SK-N-SH treated with all-trans-retinoic acid at 6 μM for 48 hours (cell line): ENCODE data around the gene TTBK2.

Experiments
- CREB5 ChIP-seq: fragments of 250-450 bp; sonication (Bioruptor Pico); IDR thresholded peaks from 2 replicates; pipeline ENCODE4 v1.5.1; 2020; ENCODE audit warnings: low read depth, mild to moderate bottlenecking, moderate library complexity
- CSDC2 ChIP-seq: fragments of 250-450 bp; sonication (Bioruptor Pico); IDR thresholded peaks from 2 replicates; pipeline ENCODE4 v1.5.0; 2020; ENCODE audit warnings: mild to moderate bottlenecking, moderate library complexity
- CSRNP3 ChIP-seq: fragments of 250-450 bp; sonication (Bioruptor Pico); IDR thresholded peaks from 2 replicates; pipeline ENCODE4 v1.5.1; 2021; ENCODE audit warnings: mild to moderate bottlenecking, moderate library complexity
- ISL1 ChIP-seq: fragments of 250-450 bp; sonication (Bioruptor Pico); IDR thresholded peaks from 2 replicates; pipeline ENCODE4 v2.1.2; 2022; ENCODE audit warnings: mild to moderate bottlenecking, moderate library complexity
- PATZ1 ChIP-seq: fragments of 250-450 bp; sonication (Bioruptor Pico); IDR thresholded peaks from 2 replicates; pipeline ENCODE4 v1.8.0; 2020; ENCODE audit warnings: mild to moderate bottlenecking, moderate library complexity, borderline replicate concordance
- PPARA ChIP-seq: fragments of 250-450 bp; sonication (Bioruptor Pico); IDR thresholded peaks from 2 replicates; pipeline ENCODE4 v1.5.0; 2020; ENCODE audit warnings: mild to moderate bottlenecking, borderline replicate concordance
- RARB ChIP-seq: fragments of 250-450 bp; sonication (Bioruptor Pico); IDR thresholded peaks from 2 replicates; pipeline ENCODE4 v1.8.0; 2021; ENCODE audit warnings: mild to moderate bottlenecking, moderate library complexity
- TSHZ2 ChIP-seq: fragments of 250-450 bp; sonication (Bioruptor Pico); IDR thresholded peaks from 2 replicates; pipeline ENCODE4 v1.5.0; 2020; ENCODE audit warnings: mild to moderate bottlenecking, moderate library complexity
- ZFP3 ChIP-seq: fragments of 250-450 bp; sonication (Bioruptor Pico); IDR thresholded peaks from 2 replicates; pipeline ENCODE4 v1.5.0; 2020; ENCODE audit warnings: mild to moderate bottlenecking, moderate library complexity
- ZFP30 ChIP-seq: fragments of 450-650 bp; formaldehyde crosslinking; IDR thresholded peaks from 2 replicates; pipeline ENCODE4 v1.5.0; 2022; ENCODE audit warnings: mild to moderate bottlenecking, moderate library complexity
- ZNF565 ChIP-seq: fragments of 450-650 bp; formaldehyde crosslinking; conservative IDR thresholded peaks from 2 replicates; pipeline ENCODE4 v1.5.0; 2020; ENCODE audit warnings: low read depth, mild to moderate bottlenecking, moderate library complexity
- ZNF70 ChIP-seq: fragments of 450-650 bp; formaldehyde crosslinking; IDR thresholded peaks from 2 replicates; pipeline ENCODE4 v1.5.0; 2020; ENCODE audit warnings: mild to moderate bottlenecking, moderate library complexity

- no peak for TF ChIP-seq PATZ1 (CRISPR knock-in tag)
- no peak for TF ChIP-seq TSHZ2
- no peak for TF ChIP-seq ZFP3 (CRISPR knock-in tag)
- TF ChIP-seq ZNF70 (CRISPR knock-in tag) = no peak
- no peak for TF ChIP-seq RARB (CRISPR knock-in tag)
- no peak for TF ChIP-seq CSRNP3 (CRISPR knock-in tag)
- no peak for TF ChIP-seq CREB5 (CRISPR knock-in tag)
- no peak for TF ChIP-seq ISL1
- TF ChIP-seq ZFP30 (CRISPR knock-in tag) = no peak
- TF ChIP-seq CSDC2 (CRISPR knock-in tag) = no peak
- no peak for TF ChIP-seq PPARA (CRISPR knock-in tag)
- no peak for TF ChIP-seq ZNF565
Observed at GRCh38 chr15:42920519-42921341, at the start of gene TTBK2.
